H9 (cell line): ENCODE measurements around the gene SCD. TPM values are rescaled to one million over a fixed set of nuclear protein-coding genes. Genes with fewer than 3 reads are reported as not detected.

Source experiments
- DNase-seq: peaks from one replicate; pipeline ENCODE4 v3.0.0-alpha.2; 2017
- H2AFZ ChIP-seq: one replicate; pipeline ENCODE4 v1.6.1; 2013; ENCODE audit warnings: mild to moderate bottlenecking, low read length, control low read depth, moderate library complexity
- H2AK5ac ChIP-seq: 2 replicates; pipeline ENCODE4 v1.6.1; 2013; ENCODE audit warnings: low read length, control low read depth, mixed read lengths; ENCODE audit not compliant: insufficient read length
- H2BK120ac ChIP-seq: one replicate; pipeline ENCODE4 v1.6.1; 2013; ENCODE audit warnings: low read depth, mild to moderate bottlenecking, low read length, control low read depth, inconsistent platforms; ENCODE audit not compliant: poor library complexity, severe bottlenecking
- H2BK12ac ChIP-seq: 2 replicates; pipeline ENCODE4 v1.6.1; 2013; ENCODE audit warnings: low read length, control low read depth, mixed read lengths, low read depth; ENCODE audit not compliant: insufficient read length
- H2BK15ac ChIP-seq: 2 replicates; pipeline ENCODE4 v1.6.1; 2013; ENCODE audit warnings: low read depth, low read length, control low read depth
- H2BK20ac ChIP-seq: one replicate; pipeline ENCODE4 v1.6.1; 2013; ENCODE audit warnings: low read depth, mild to moderate bottlenecking, low read length, control low read depth, inconsistent platforms; ENCODE audit not compliant: poor library complexity, severe bottlenecking
- H2BK5ac ChIP-seq: 2 replicates; pipeline ENCODE4 v1.6.1; 2013; ENCODE audit warnings: low read length, control low read depth, mixed read lengths; ENCODE audit not compliant: insufficient read length
- H3K14ac ChIP-seq: 2 replicates; pipeline ENCODE4 v1.6.1; 2013; ENCODE audit warnings: low read length, control low read depth; ENCODE audit not compliant: insufficient read depth
- H3K18ac ChIP-seq: 2 replicates; pipeline ENCODE4 v1.6.1; 2013; ENCODE audit warnings: low read depth, mild to moderate bottlenecking, mixed read lengths, low read length, control low read depth; ENCODE audit not compliant: insufficient read length
- H3K23ac ChIP-seq: 2 replicates; pipeline ENCODE4 v1.6.1; 2013; ENCODE audit warnings: low read length, control low read depth, mixed read lengths, low read depth; ENCODE audit not compliant: insufficient read length
- H3K23me2 ChIP-seq: 2 replicates; pipeline ENCODE4 v1.6.1; 2013; ENCODE audit warnings: low read depth, mild to moderate bottlenecking, mixed read lengths, low read length, control low read depth; ENCODE audit not compliant: insufficient read length, poor library complexity, severe bottlenecking
- H3K27ac ChIP-seq: 2 replicates; pipeline ENCODE4 v1.5.1; 2013; ENCODE audit warnings: low read length, control low read depth, mixed read lengths, low read depth; ENCODE audit not compliant: insufficient read length
- H3K27me3 ChIP-seq: 2 replicates; pipeline ENCODE4 v1.6.1; 2013; ENCODE audit warnings: low read length, control low read depth, inconsistent platforms; ENCODE audit not compliant: insufficient read depth
- H3K4ac ChIP-seq: 2 replicates; pipeline ENCODE4 v1.6.1; 2013; ENCODE audit warnings: low read depth, mild to moderate bottlenecking, control low read depth, inconsistent platforms, low read length, moderate library complexity
- H3K4me1 ChIP-seq: 2 replicates; pipeline ENCODE4 v1.6.1; 2013; ENCODE audit warnings: low read length, control low read depth, inconsistent platforms; ENCODE audit not compliant: insufficient read depth
- H3K4me2 ChIP-seq: 2 replicates; pipeline ENCODE4 v1.6.1; 2013; ENCODE audit warnings: low read length, control low read depth, mixed read lengths; ENCODE audit not compliant: insufficient read length, insufficient read depth
- H3K56ac ChIP-seq: 2 replicates; pipeline ENCODE4 v1.6.1; 2013; ENCODE audit warnings: low read depth, mild to moderate bottlenecking, mixed read lengths, low read length, control low read depth; ENCODE audit not compliant: insufficient read length
- H3K79me1 ChIP-seq: 2 replicates; pipeline ENCODE4 v1.6.1; 2013; ENCODE audit warnings: low read depth, mild to moderate bottlenecking, moderate library complexity, low read length, control low read depth, inconsistent platforms; ENCODE audit not compliant: insufficient read depth, poor library complexity, severe bottlenecking
- H3K79me2 ChIP-seq: 2 replicates; pipeline ENCODE4 v1.6.1; 2013; ENCODE audit warnings: low read length, control low read depth, inconsistent platforms; ENCODE audit not compliant: insufficient read depth
- H3K9ac ChIP-seq: 2 replicates; pipeline ENCODE4 v1.6.1; 2013; ENCODE audit warnings: low read length, control low read depth, mixed read lengths; ENCODE audit not compliant: insufficient read length; ENCODE audit errors: extremely low read depth
- H3K9me3 ChIP-seq: one replicate; pipeline ENCODE4 v1.6.1; 2013; ENCODE audit warnings: low read depth, low read length, inconsistent platforms; ENCODE audit not compliant: control insufficient read depth
- H3T11ph ChIP-seq: one replicate; pipeline ENCODE4 v1.6.1; 2013; ENCODE audit warnings: mild to moderate bottlenecking, low read length, control low read depth, inconsistent platforms
- H4K20me1 ChIP-seq: one replicate; pipeline ENCODE4 v1.6.1; 2013; ENCODE audit not compliant: control insufficient read depth, insufficient read length, insufficient read depth
- H4K5ac ChIP-seq: 2 replicates; pipeline ENCODE4 v1.6.1; 2013; ENCODE audit warnings: low read depth, mild to moderate bottlenecking, mixed read lengths, low read length, control low read depth; ENCODE audit not compliant: insufficient read length
- H4K8ac ChIP-seq: replicated peaks from 2 replicates; pipeline ENCODE4 v1.6.1; 2013; ENCODE audit warnings: low read length, control low read depth, mixed read lengths, low read depth; ENCODE audit not compliant: insufficient read length
- H4K91ac ChIP-seq: 2 replicates; pipeline ENCODE4 v1.6.1; 2013; ENCODE audit warnings: low read depth, mild to moderate bottlenecking, moderate library complexity, mixed read lengths, low read length, control low read depth; ENCODE audit not compliant: insufficient read length
- H3K27ac Mint-ChIP-seq, 3 experiments: 2 replicates in 2 of 3; 3 replicates in 1 of 3; pipeline ENCODE4 v1.8.0; 2020 to 2021; ENCODE audit warnings: mixed read lengths in 3 of 3, mild to moderate bottlenecking in 1 of 3, moderate library complexity in 1 of 3
- H3K27me3 Mint-ChIP-seq: 2 replicates; pipeline ENCODE4 v1.8.0; 2021; ENCODE audit warnings: low read depth, mild to moderate bottlenecking, moderate library complexity, mixed read lengths
- H3K36me3 Mint-ChIP-seq, 3 experiments: 2 replicates in 2 of 3; 3 replicates in 1 of 3; pipeline ENCODE4 v1.8.0; 2020 to 2021; ENCODE audit warnings: low read depth in 3 of 3, mixed read lengths in 3 of 3; ENCODE audit not compliant: insufficient read depth in 1 of 3
- H3K4me1 Mint-ChIP-seq, 2 experiments: 2 replicates each; pipeline ENCODE4 v1.8.0; 2020; ENCODE audit warnings: mixed read lengths in 2 of 2
- H3K4me3 Mint-ChIP-seq, 2 experiments: 2 replicates in 1 of 2; 3 replicates in 1 of 2; pipeline ENCODE4 v1.8.0; 2020 to 2021; ENCODE audit warnings: mild to moderate bottlenecking in 2 of 2, mixed read lengths in 2 of 2, moderate library complexity in 1 of 2
- H3K9me3 Mint-ChIP-seq, 2 experiments: 2 replicates in 1 of 2; 3 replicates in 1 of 2; pipeline ENCODE4 v1.8.0; 2020; ENCODE audit warnings: mild to moderate bottlenecking in 2 of 2, mixed read lengths in 2 of 2, moderate library complexity in 1 of 2
- WGBS: extraction: QIAGEN DNeasy Blood & Tissue Kit; methylation state at CpG from one replicate; pipeline ENCODE4 v1.1.7; 2013; ENCODE audit warnings: missing lambda C conversion rate, low lambda C conversion rate, mixed read lengths; ENCODE audit not compliant: insufficient read length; ENCODE audit errors: extremely low coverage; 5-methylcytosine and 5-hydroxymethylcytosine counted together
- total RNA-seq: library from RNA; stranded (reverse); gene quantifications from 2 replicates; pipeline ENCODE4 v1.2.1, GENCODE V29; 2021
- TF ChIP-seq, protein P1 (sequence below): fragments of 200-600 bp; sonication (generic); conservative IDR thresholded peaks from 3 replicates; pipeline ENCODE4 v1.8.0; 2021; ENCODE audit warnings: antibody characterized with exemption, mild to moderate bottlenecking

The SCD gene
- total RNA-seq, 1 experiment from 2014 or later: 354 TPM

DNA sequence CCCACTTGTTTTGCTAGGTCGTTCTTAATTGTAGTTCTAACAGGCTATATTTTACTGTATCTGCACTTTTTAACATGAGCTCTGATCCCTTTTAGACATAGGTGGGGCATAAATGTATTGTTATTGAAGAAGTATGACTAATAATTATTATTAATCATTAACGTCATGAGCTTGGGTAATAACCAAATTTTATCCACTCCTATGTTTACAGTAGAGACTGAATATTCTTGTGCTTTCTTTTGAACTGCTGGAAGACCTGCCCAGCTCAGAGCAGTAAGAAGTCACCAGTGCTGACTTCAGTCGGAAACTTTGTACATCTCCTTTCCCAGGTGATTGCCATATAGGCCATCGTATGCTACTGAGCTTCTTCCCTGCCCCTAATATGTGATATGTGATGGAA, 35.7 kb upstream of the SCD start:
- Histone ChIP-seq H2AFZ (no peak overlapping the region), H2BK15ac (no peak overlapping the region), H3K79me2 (no peaks in the 10 kb centered on the region), H3K9ac (no peak overlapping the region), H3K4ac (no peak overlapping the region), H2BK20ac (no peak overlapping the region), H4K5ac (no peak overlapping the region), H3K14ac (no peak overlapping the region), H2AK5ac (no peak overlapping the region), H3K4me2 (no peak overlapping the region), H3K27ac (no peak overlapping the region), H3K79me1 (no peaks in the 10 kb centered on the region), H3T11ph (no peak overlapping the region), H3K27me3 (no peaks in the 10 kb centered on the region), H4K20me1 (no peaks in the 10 kb centered on the region), H3K23me2 (no peaks in the 10 kb centered on the region), H3K4me1 (no peaks in the 10 kb centered on the region), H3K23ac (no peak overlapping the region), H2BK5ac (no peak overlapping the region), H2BK120ac (no peak overlapping the region), H3K9me3 (no peaks in the 10 kb centered on the region), H4K91ac (no peak overlapping the region), H3K56ac (no peak overlapping the region), H4K8ac (no peak overlapping the region), H2BK12ac (no peak overlapping the region), H3K18ac (no peak overlapping the region)
- no CpG with 5 or more reads among the region's 4 CpGs for WGBS
- H3K4me3 Mint-ChIP-seq: no peak overlapping the region
- DNase-seq: no peak
- no peaks in the 10 kb centered on the region for H3K36me3 Mint-ChIP-seq
- H3K27ac Mint-ChIP-seq: no peak overlapping the region
- TF ChIP-seq, protein P1, sequence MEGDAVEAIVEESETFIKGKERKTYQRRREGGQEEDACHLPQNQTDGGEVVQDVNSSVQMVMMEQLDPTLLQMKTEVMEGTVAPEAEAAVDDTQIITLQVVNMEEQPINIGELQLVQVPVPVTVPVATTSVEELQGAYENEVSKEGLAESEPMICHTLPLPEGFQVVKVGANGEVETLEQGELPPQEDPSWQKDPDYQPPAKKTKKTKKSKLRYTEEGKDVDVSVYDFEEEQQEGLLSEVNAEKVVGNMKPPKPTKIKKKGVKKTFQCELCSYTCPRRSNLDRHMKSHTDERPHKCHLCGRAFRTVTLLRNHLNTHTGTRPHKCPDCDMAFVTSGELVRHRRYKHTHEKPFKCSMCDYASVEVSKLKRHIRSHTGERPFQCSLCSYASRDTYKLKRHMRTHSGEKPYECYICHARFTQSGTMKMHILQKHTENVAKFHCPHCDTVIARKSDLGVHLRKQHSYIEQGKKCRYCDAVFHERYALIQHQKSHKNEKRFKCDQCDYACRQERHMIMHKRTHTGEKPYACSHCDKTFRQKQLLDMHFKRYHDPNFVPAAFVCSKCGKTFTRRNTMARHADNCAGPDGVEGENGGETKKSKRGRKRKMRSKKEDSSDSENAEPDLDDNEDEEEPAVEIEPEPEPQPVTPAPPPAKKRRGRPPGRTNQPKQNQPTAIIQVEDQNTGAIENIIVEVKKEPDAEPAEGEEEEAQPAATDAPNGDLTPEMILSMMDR: no peak
- H3K27me3 Mint-ChIP-seq: peaks cover 42% of the 10 kb centered on the region
- no peaks in the 10 kb centered on the region for H3K9me3 Mint-ChIP-seq
- peaks cover 2 to 4% of the 10 kb centered on the region in 2 experiments; a peak in 1 of 4 replicates for H3K4me1 Mint-ChIP-seq
